Fibroblast of pulmonary artery (primary cell): ENCODE results near the gene NUTM2D.
"Not testable (repeated sequence)": the region's sequence is repeated elsewhere in the genome, so short reads cannot be mapped to it uniquely, and the experiment has no call there.

ENCODE experiments used
- DNase-seq: peaks from one replicate; pipeline ENCODE4 v3.0.0-alpha.2; 2010; ENCODE audit warnings: low read depth
- H3K4me3 ChIP-seq: replicated peaks from 2 replicates; pipeline ENCODE4 v1.5.1; 2011; ENCODE audit warnings: low read depth, mild to moderate bottlenecking, control low read depth, low read length, moderate library complexity
- TF ChIP-seq, protein P1 (sequence below): IDR thresholded peaks from 2 replicates; pipeline ENCODE4 v1.5.1; 2011; ENCODE audit warnings: mild to moderate bottlenecking, control low read depth, low read length, inconsistent platforms; ENCODE audit errors: missing control alignments

Gene NUTM2D

DNA sequence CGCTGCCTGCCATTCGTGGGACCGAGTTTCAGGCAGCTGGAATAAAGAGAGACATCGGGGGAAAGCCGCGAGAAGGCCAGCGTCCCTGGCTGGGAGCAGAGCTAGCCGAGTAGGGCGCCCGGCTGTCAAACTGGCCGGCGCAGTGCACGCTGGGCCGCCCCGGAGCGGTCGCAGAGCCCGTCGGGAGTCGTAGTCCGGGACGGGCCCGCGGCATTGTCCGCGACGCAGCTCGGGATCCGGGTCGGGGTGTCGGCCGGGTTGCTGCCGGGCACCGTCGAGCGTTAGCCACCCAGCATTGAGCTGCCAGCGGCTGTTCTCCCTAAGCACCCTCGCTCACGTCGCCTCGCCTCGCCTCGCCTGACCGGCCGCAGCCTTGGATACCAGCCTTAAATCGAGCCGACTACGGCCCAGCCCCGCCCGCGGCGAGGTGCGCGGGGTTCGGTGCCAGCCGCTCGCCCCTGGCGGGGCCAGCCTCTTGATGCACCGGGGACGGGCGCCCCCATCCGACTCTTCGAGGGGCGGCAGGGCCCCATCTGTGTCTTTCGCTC, 14.8 kb upstream of the NUTM2D start:
- TF ChIP-seq, protein P1, sequence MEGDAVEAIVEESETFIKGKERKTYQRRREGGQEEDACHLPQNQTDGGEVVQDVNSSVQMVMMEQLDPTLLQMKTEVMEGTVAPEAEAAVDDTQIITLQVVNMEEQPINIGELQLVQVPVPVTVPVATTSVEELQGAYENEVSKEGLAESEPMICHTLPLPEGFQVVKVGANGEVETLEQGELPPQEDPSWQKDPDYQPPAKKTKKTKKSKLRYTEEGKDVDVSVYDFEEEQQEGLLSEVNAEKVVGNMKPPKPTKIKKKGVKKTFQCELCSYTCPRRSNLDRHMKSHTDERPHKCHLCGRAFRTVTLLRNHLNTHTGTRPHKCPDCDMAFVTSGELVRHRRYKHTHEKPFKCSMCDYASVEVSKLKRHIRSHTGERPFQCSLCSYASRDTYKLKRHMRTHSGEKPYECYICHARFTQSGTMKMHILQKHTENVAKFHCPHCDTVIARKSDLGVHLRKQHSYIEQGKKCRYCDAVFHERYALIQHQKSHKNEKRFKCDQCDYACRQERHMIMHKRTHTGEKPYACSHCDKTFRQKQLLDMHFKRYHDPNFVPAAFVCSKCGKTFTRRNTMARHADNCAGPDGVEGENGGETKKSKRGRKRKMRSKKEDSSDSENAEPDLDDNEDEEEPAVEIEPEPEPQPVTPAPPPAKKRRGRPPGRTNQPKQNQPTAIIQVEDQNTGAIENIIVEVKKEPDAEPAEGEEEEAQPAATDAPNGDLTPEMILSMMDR: peak; percentile 11
- DNase-seq: peak; percentile 71
- peak overlapping the region; percentile 55 for H3K4me3 ChIP-seq

DNA sequence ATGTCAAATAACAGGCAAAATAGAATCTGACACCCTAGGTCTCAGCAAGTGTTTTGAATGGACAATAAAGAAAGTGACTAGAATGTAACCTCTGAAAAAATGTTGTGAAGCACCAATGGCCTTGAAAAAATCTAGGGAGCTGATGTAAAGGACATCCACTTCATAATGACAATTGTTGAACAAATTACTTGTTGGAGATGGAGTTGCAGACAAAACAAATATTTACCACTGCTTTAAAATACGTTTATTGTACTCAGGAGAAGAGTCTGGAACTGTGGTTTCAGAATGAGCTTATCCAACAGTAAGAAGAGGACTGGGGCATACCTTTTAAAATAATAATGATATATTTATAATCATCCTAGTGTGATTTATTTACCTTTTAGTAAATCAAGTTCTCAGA, 11.8 kb upstream of the NUTM2D start:
- not testable (repeated sequence) for H3K4me3 ChIP-seq, DNase-seq

GRCh38 chr10:87350161-87350560, 7.4 kb upstream of the NUTM2D start:
- not testable (repeated sequence) for H3K4me3 ChIP-seq, DNase-seq

DNA sequence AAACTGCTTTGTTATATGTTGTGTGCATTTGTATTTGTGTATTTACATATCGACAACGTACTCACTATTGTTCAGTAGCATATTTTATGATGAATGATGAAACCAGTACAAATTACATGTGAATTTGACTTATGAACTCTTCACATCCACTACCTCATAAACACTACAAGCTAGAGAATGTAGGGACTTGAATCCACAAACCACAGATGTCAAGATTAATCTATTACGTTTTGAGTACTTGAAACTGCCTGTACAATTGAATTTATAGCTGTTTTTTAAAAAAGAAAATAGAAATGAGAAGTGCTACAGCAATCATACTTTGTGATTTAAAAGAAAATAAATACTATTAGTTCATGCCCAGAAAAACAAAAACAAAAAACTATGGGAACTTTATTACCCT, 4.7 kb upstream of the NUTM2D start:
- peak; percentile 0 for DNase-seq
- not testable (repeated sequence) for H3K4me3 ChIP-seq

- not testable (repeated sequence) for H3K4me3 ChIP-seq, DNase-seq
Observed at GRCh38 chr10:87355110-87355509, 2.4 kb upstream of the NUTM2D start.

- H3K4me3 ChIP-seq, DNase-seq: not testable (repeated sequence)
Observed at GRCh38 chr10:87358159-87358558, 615 bp downstream of the NUTM2D start.

DNA sequence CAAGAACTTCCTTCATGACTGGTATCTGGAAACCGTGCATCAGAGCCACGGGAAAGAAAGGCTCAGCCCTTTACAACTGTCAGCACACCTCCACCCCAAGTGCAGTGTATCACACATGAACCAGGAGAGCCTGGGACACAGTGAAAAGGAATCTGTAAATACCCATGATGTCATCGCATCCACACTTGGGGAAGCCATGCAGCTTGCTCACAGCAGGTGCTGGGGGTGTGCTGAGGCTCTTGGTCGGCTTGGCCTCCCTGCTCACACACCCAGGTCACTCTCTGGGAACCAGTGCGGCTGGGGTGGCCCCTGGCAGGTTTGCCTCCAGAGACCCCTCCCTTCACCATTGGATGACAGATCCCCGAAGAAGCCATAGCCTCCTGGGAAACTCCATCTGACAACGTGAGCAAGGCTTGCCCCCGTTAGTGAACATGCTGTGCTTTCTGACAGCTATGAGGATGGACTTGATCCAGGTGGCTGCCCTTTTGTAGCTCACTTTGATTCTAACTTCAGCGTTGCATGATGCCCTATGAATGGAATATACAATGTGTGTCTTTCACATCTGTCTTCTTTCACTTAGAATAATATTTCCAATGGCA, 12.1 kb downstream of the NUTM2D start:
- not testable (repeated sequence) for H3K4me3 ChIP-seq, DNase-seq

- peak; percentile 16 for DNase-seq
- H3K4me3 ChIP-seq: not testable (repeated sequence)
Observed at GRCh38 chr10:87374091-87374490, 16.5 kb downstream of the NUTM2D start.

GRCh38 chr10:87379115-87379514, 21.6 kb downstream of the NUTM2D start:
- not testable (repeated sequence) for H3K4me3 ChIP-seq, DNase-seq

- DNase-seq: peak; percentile 30
- not testable (repeated sequence) for H3K4me3 ChIP-seq
Observed at GRCh38 chr10:87383149-87383857, 25.8 kb downstream of the NUTM2D start.

DNA sequence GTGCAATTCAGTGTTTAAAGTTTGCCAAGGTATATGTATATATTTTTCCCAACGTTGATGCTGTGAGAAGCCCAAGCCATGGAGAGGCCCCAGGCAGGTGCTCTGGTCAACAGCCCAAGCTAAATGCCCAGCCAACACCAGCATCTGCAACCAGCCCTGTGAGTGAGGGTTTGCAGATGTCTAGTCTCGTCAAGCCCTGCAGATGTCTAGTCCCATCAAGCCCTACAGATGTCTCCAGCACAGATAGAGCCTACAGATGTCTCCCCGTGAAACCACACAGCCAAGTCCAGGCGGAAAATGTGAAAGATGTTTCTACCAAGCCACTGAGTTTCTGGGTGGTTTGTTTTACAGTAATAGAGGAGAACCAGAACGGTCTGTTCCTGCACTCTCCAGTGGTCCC, 26.7 kb downstream of the NUTM2D start:
- DNase-seq, H3K4me3 ChIP-seq: not testable (repeated sequence)

- DNase-seq, H3K4me3 ChIP-seq: not testable (repeated sequence)
Observed at GRCh38 chr10:87385762-87386360, 28.3 kb downstream of the NUTM2D start.

- DNase-seq, H3K4me3 ChIP-seq: not testable (repeated sequence)
Observed at GRCh38 chr10:87391360-87391759, 33.8 kb downstream of the NUTM2D start.

DNA sequence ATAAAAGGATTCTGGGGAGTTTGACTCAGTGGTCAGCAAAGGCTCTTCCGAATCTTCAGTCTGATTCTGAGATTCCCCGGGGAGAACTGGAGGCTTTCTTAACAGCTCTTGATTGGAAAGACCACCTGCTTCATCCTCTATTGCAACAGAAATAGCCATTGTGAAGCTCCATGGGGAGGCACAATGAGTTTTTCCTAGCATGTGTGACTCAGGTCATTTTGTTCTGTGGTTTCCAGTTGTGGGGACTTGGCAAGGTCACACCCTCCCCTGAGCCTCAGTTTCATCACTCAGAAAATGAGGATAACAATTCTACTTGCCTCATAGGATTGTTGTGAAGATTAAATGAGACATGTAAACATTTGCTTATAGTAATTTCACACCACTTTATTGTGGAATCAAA, 38.7 kb downstream of the NUTM2D start:
- not testable (repeated sequence) for H3K4me3 ChIP-seq
- peak; percentile 1 for DNase-seq

- not testable (repeated sequence) for H3K4me3 ChIP-seq, DNase-seq
Observed at GRCh38 chr10:87398436-87398835, 40.9 kb downstream of the NUTM2D start.

GRCh38 chr10:87407516-87408467, 50.2 kb downstream of the NUTM2D start:
- DNase-seq, H3K4me3 ChIP-seq: not testable (repeated sequence)

- DNase-seq, H3K4me3 ChIP-seq: not testable (repeated sequence)
Observed at GRCh38 chr10:87413921-87414320, 56.4 kb downstream of the NUTM2D start.
